ENCODE data around the gene GRAMD1A. TPM values are rescaled to one million over a fixed set of nuclear protein-coding genes. Genes with fewer than 3 reads are reported as not detected.

Gene GRAMD1A
- total and polyA plus RNA-seq, 2 of the 8 experiments (the other 6 are each of a cell fraction or from before 2014, with no cell fraction given): 113 to 154 TPM

DNA sequence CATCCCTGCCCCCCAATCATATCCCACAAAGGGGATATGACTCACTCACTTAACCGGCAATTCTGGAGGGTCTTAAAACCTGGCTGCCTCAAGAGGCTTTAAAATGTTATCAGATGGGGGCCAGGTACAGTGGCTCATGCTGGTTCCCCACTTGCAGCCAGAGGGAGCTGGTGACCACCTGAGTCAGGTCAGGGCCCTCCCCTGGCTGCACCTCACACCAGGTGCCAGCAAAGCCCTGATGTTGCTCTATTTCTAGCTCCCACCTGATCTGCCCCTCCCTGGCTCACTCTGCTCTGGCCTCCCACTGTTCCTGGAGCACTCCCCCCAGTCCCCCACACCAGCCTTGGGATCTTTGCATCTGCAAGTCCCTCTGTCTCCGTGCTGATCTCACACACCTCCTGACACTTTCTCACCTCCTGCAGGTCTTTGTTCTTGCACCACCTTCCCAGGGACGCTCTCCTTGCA is 55.6 kb downstream of the GRAMD1A start (continued):
- TF ChIP-seq KDM4A (IDR thresholded peaks at IDR 0.05; ENCODE audit: low read depth, low read length, severe bottlenecking) (no peak), POLR2AphosphoS5 (IDR thresholded peaks at IDR 0.05; ENCODE audit: low read depth, low read length) (peak; percentile 38; the same call in 1 of the 2 replicates), SP1 (IDR thresholded peaks at IDR 0.05; ENCODE audit: low read depth, low read length) (peak; percentile 29; the same call in 1 of the 2 replicates), NRF1 (IDR thresholded peaks at IDR 0.05; ENCODE audit: low read depth, low read length) (no peak), MAFK (IDR thresholded peaks at IDR 0.05; ENCODE audit: low read depth, low read length) (peak; percentile 32; the same call in 1 of the 2 replicates), CTCF (IDR thresholded peaks at IDR 0.05; ENCODE audit: control extremely low read depth in 1 of 3, insufficient read depth in 1 of 3, low read depth in 1 of 3, low read length in 3 of 3) (peak; percentile 83 to 91 (median 89)), ZNF274 (IDR thresholded peaks at IDR 0.05; ENCODE audit: borderline replicate concordance, extremely low read depth, low read length) (no peak), TAF1 (IDR thresholded peaks at IDR 0.05; ENCODE audit: low read depth, low read length) (no peak), SIN3A (conservative IDR thresholded peaks at IDR 0.05 in 1 of 2, IDR thresholded peaks at IDR 0.05 in 1 of 2; ENCODE audit: low read depth in 1 of 2, low read length in 2 of 2) (peak in 1 of 2 experiments; percentile 74; a peak in 2 of 4 replicates)
- TF ChIP-seq, protein P1, sequence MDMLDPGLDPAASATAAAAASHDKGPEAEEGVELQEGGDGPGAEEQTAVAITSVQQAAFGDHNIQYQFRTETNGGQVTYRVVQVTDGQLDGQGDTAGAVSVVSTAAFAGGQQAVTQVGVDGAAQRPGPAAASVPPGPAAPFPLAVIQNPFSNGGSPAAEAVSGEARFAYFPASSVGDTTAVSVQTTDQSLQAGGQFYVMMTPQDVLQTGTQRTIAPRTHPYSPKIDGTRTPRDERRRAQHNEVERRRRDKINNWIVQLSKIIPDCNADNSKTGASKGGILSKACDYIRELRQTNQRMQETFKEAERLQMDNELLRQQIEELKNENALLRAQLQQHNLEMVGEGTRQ (IDR thresholded peaks at IDR 0.05; ENCODE audit: low read length): peak; percentile 41
- TF ChIP-seq, protein P2, sequence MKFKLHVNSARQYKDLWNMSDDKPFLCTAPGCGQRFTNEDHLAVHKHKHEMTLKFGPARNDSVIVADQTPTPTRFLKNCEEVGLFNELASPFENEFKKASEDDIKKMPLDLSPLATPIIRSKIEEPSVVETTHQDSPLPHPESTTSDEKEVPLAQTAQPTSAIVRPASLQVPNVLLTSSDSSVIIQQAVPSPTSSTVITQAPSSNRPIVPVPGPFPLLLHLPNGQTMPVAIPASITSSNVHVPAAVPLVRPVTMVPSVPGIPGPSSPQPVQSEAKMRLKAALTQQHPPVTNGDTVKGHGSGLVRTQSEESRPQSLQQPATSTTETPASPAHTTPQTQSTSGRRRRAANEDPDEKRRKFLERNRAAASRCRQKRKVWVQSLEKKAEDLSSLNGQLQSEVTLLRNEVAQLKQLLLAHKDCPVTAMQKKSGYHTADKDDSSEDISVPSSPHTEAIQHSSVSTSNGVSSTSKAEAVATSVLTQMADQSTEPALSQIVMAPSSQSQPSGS (IDR thresholded peaks at IDR 0.05; ENCODE audit: low read length): peak; percentile 62; the same call in 1 of the 2 replicates

All from H1 (cell line).